Stimulated activated CD4-positive, alpha-beta T cell treated with anti-CD3 and anti-CD28 coated beads, Interleukin-1b, Interleukin-23, amount 100 ng/mL, for 4 hours (primary cell): ENCODE measurements around the gene FAM53B.

Experiments used
- DNase-seq, 2 donors: peaks; one replicate each; pipeline ENCODE4 v3.0.0-alpha.2; 2020; ENCODE audit warnings: low read depth in 2 of 2

The FAM53B gene

DNA sequence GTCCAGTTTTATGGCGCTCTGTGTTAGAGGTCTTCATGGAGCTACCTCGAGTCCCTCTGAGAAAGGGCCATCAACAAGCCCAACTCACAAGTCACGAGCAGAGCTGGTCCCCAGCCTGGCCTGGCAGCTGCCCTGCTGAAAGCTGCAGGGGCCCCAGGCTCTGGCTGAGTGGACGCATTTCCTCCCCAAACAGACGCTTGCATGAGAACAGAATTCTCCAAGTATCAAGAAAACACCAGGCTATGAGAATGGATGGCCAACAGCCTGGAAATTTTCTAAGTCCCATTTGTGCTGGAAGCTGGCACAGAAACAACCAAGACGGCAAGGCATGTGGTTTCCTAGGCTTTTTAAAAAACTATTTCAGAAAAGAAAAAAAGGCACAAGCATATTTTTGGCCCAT is 114.8 kb downstream of the FAM53B start:
- DNase-seq, result no peak

- DNase-seq, result no peak
Observed at GRCh38 chr10:124628676-124629021, 115.5 kb downstream of the FAM53B start.

DNA sequence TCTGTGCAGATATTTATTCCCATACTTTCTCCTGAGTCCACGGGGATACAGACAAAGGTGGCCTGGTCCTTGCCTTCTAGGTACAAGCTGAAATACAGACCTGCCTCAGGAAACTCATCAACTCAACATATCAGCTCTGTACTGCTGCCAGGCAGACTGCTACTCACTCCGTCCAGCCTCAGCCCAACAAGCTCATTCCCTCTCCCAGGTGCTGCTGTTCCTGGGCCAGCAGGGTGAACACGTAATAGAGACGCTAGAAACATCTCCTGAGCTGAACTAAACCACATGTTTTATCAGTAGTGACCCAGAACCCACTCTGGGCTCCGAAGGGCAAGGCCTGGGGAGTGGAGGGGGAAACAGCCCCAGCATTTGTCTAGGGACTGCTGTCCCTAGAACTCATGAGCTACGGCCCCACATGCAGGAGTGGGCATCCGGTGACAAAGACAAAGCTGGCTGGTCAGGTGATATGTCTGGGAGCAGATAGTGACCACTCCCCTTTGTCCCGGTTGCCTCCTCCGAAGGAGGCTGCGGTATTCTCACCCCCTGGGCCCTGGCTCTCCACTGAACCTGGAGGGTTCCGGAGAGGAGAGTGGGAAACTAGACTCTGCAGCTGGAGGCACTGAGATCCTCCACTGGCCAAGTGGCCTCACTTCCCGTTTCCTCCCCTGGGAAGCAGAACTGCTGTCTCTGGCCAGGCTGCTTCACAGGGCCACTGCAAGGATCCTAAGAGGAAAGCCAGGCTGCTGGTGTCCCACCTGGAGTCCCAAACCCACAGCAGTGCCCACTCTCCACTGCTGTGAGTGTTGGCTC is 116.1 kb downstream of the FAM53B start:
- no peak for DNase-seq

GRCh38 chr10:124626759-124627380 is 117.3 kb downstream of the FAM53B start:
- peak; percentile 31 to 33 for DNase-seq

GRCh38 chr10:124625831-124626238 is 118.3 kb downstream of the FAM53B start:
- DNase-seq, result no peak

GRCh38 chr10:124624895-124625294 is 119.3 kb downstream of the FAM53B start:
- no peak for DNase-seq

DNA sequence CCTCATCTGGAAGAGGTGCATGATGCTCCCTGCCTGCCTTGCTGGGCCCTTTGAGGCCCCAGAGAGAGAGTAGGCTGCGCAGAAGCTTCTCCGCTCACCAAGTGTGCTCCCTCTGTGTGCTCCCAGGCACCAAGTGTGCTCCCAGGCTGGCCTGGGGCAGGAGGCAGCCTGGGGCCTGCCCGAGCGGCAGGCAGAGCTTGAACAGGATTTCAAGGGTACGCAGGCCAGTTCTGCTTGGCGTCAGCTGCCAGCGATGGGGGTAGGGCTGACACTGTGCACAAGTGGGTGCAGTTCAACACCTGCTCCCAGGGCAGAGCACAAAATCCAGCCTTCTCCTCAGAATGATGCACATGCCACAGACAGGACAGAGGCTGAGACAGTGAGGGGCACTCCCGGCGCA is 119.7 kb downstream of the FAM53B start:
- no peak for DNase-seq

DNA sequence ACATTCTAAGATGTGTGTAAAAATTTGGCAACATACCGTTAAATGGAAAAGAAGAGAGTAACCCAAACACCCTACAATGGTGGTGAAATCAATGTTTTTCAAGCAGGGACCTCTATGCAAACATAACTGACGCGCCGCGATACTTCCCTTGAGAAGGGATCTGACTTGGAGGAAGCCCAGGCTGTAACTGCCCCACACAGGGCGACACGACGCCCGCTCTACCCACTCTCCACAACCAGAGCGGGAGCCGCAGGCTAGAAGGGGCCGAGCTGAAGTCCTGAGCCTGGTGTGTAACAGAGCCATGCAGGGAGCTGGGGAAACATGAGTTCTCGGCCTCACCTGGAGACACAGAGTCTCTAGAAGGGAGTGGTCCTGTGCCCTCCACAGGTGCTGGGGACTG is 120.2 kb downstream of the FAM53B start:
- DNase-seq, result no peak

DNA sequence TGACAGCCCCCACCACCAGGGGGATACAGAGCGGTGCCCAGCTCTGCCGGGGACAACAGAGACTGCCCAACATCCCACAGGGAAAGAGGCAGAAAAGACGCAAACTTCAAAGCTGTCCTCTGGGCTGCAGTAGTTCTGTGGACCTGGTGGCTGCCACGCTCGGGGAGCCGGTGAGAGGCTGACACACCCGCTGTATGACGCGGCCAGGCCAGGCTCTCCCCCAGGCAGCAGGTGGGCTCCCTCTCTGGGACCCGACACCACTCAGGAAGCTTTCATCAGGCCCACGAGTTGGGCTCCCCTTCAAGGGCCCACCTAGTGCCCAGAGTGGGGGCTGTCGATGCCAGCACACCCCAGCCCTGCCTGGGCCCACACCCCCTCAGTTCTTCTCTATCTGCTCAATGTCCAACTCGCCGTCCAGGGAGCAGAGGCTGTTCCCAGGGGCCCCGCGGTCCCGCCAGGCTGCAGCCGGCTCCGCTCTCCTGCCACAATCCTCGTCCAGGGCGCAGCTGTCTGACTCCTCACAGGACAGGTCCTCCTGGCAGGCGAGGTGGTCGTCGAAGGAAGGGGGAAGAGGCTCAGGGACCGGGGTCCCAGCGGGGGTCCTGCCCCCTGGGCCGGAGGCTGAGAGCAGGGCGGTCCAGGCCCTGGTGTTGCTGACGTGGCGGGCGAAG is 121.2 kb downstream of the FAM53B start:
- DNase-seq, result no peak

GRCh38 chr10:124622158-124622557 is 122.0 kb downstream of the FAM53B start:
- no peak for DNase-seq

GRCh38 chr10:124621637-124622036 is 122.5 kb downstream of the FAM53B start:
- no peak for DNase-seq

DNA sequence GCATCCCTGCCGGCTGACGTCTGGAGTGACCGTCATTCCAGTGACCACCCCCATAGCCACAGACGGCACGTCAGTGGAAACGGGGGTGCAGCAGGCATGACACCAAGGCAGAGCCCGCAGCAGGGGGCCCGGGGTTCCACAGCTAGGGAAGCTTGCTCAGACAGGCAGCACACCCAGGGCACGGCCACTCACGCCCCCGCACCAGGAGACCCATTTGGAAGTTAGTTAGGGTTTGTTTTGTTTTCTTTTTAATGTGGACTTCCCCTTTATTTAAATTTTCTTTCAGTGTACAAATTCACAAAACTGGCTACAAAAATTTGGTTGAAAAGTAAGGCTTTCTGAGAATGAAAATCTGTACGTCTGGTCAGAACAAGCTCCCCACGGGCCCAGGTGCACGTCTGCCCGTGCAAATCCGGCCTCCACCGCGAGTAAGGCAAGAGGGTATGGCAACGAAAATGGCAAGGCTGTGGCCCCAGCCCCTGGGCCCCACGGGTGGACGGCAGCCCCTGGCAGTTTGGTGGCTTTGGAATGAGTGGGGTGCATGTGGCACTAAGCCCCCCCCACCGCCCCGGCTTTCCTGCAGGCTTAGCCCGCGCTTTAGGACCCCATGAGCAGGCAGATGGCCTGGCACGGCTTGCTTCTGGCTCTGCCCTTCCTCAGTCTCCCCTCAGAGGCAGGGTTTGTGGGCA is 124.2 kb downstream of the FAM53B start:
- DNase-seq, result no peak

DNA sequence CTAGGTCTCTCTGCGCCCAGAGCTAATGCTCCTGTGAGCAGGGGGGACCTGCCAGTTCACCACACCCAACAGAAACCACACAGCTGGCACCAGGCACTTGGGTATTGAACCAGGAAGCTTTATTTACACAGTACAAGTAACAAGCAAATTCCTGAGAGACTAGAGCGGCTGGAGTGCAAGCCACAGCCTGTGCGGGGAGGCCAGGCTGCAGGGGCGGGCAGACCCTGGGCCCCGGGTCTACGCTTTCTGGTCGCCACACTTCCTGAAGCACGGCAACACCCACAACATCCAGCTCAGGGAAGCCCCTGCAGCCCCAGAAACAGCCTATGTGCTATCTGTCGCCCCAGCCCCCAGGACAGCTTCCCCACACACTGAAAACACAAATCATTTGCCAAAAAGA is 125.0 kb downstream of the FAM53B start:
- DNase-seq, result no peak

GRCh38 chr10:124618470-124619073 is 125.6 kb downstream of the FAM53B start:
- DNase-seq, result no peak

GRCh38 chr10:124616836-124617130 is 127.4 kb downstream of the FAM53B start:
- DNase-seq, result no peak

- no peak for DNase-seq
Observed at GRCh38 chr10:124616040-124616835, 127.9 kb downstream of the FAM53B start.

GRCh38 chr10:124615259-124615658 is 128.9 kb downstream of the FAM53B start:
- no peak for DNase-seq

DNA sequence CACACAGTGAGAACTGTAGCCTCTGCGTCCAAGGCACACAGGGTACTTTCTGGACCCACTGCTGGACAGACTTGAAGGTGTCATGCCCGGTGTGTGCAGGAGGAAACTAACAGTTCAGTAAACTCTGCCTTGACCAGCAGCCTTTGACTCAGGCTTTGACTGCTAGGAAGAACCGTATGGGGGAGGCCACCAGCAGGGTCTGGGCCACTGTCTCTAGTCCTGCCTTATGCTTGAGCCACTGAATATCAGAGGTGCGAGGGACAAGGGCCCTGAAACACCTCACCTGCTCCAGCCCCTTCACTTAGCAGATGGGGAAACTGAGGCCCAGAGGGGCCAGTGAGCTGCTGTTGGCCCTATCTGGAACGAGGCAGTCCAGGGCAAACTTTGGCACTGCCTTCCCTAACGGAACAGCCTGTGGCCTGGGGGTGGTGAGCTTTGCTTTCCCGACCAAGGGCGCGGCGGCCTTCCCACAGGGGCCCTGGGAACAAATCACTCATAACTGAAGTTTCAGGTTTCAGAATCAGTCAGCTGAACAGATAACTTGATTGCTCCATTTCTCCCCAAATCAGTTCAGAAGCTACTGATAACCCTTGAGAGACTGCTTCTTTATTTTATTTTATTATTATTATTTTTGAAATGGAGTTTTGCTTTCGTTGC is 130.0 kb downstream of the FAM53B start:
- DNase-seq, result peak; percentile 8 to 26

DNA sequence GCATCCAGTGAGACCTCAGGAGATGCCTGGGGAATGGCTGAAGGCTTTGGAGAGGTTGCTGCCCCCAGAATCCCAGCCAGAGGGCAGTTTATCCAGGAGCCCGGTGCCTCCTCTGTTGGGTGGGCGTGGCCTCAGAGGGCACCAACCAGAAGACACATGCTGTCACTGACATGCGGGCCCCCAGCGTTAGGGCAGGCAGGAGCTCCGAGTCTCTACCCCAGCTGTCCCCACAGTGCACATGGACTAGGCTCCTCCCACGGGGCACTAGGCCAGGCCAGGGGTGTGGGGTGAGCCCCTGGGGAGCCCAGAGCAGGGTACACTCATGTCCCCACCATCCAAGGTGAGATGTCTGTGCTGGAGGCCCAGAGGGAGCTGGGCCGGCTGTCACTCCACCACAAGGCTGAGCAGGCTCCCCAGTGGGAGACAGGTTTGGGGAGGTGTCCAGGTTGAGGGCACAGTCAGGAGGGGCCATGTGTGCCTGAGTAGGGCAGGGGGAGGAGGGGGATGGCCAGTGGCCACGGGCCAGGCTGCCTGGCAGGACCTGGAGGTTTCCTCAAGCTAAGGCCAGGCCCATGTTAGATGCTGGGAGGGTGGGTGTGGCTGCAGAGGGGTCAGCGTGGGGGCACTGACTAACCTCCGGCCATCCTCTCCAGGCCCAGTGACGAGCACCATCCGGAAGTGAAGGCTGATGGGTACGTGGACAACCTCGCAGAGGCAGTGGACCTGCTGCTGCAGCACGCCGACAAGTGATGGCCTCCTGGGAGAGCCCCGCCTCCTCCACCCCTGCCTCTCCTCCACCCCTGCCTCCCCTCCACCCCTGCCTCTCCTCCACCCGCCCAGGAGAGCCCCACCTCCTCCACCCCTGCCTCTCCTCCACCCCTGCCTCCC is 131.3 kb downstream of the FAM53B start:
- no peak for DNase-seq

DNA sequence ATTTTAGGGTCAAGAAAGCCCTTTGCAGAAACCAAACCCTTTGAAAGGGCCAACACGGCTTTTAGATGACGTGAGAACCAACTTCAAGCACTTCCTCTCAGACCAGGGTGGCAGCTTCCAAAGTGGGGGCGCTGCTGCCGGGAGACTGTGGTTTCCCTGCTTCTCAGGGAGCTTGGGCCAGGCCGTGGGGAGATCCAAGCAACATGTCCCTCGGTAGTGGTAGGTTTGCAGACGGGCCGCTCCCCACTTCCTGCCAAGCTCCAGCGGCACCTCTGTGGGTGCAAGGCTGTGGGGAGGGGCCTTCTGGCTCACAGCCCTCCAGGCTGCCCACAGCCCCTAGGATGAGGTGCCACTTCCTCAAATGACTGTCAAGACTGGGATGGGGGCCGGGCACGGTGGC is 132.4 kb downstream of the FAM53B start:
- DNase-seq, result peak in 1 of 2 donors; percentile 8
